WI38 (cell line): ENCODE data around the gene OR4N5.

Source experiments
- H3K4me3 ChIP-seq: 2 replicates; pipeline ENCODE4 v1.5.1; 2011; ENCODE audit warnings: low read depth, mild to moderate bottlenecking, control low read depth, low read length
- TF ChIP-seq, protein P1 (sequence below): IDR thresholded peaks from 2 replicates; pipeline ENCODE4 v1.5.1; 2012; ENCODE audit warnings: low read depth, mild to moderate bottlenecking, control low read depth, low read length

The OR4N5 gene

DNA sequence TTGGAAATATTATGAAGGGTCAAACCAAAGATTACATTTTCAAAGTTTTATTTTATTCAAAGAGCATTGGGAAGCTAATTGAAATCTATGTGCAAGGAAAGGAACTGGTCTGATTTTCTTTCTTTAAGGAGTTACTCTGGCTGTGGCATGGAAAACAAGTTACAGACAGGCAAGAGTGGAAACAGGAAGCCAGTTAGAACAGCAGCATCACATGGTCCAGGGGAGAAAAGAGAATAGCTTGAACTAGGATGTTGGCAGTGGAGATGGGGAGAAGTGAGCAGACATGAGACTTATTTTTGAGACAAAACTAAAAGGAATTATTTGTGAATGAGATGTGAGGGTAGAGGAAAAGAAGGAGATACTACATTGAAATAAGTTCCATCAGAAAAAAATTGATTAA lies 55.5 kb downstream of the OR4N5 start:
- no peak overlapping the region for H3K4me3 ChIP-seq
- TF ChIP-seq, protein P1, sequence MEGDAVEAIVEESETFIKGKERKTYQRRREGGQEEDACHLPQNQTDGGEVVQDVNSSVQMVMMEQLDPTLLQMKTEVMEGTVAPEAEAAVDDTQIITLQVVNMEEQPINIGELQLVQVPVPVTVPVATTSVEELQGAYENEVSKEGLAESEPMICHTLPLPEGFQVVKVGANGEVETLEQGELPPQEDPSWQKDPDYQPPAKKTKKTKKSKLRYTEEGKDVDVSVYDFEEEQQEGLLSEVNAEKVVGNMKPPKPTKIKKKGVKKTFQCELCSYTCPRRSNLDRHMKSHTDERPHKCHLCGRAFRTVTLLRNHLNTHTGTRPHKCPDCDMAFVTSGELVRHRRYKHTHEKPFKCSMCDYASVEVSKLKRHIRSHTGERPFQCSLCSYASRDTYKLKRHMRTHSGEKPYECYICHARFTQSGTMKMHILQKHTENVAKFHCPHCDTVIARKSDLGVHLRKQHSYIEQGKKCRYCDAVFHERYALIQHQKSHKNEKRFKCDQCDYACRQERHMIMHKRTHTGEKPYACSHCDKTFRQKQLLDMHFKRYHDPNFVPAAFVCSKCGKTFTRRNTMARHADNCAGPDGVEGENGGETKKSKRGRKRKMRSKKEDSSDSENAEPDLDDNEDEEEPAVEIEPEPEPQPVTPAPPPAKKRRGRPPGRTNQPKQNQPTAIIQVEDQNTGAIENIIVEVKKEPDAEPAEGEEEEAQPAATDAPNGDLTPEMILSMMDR, result no peak
